ENCODE results near the gene ZBTB20.

Gene ZBTB20

GRCh38 chr3:114454551-114455251 is 692.4 kb downstream of the ZBTB20 start:
- DNase-seq: peak; percentile 20

GRCh38 chr3:114453361-114453780 is 693.7 kb downstream of the ZBTB20 start:
- no peak for DNase-seq

- no peak for DNase-seq
Measured at GRCh38 chr3:114452937-114453336, 694.2 kb downstream of the ZBTB20 start.

- no peak for DNase-seq
Measured at GRCh38 chr3:114452256-114452655, 694.8 kb downstream of the ZBTB20 start.

- DNase-seq: no peak
Measured at GRCh38 chr3:114451561-114452018, 695.5 kb downstream of the ZBTB20 start.

GRCh38 chr3:114451051-114451451 is 696.0 kb downstream of the ZBTB20 start:
- no peak for DNase-seq

- DNase-seq: no peak
Measured at GRCh38 chr3:114450008-114450596, 697.0 kb downstream of the ZBTB20 start.

GRCh38 chr3:114449271-114450007 is 697.6 kb downstream of the ZBTB20 start:
- no peak for DNase-seq

GRCh38 chr3:114447950-114448479 is 699.1 kb downstream of the ZBTB20 start:
- DNase-seq: no peak

- DNase-seq: no peak
Measured at GRCh38 chr3:114447545-114447944, 699.5 kb downstream of the ZBTB20 start.

- no peak for DNase-seq
Measured at GRCh38 chr3:114446600-114446999, 700.5 kb downstream of the ZBTB20 start.

- DNase-seq: no peak
Measured at GRCh38 chr3:114445233-114445632, 701.9 kb downstream of the ZBTB20 start.

GRCh38 chr3:114444216-114444615 is 702.9 kb downstream of the ZBTB20 start:
- no peak for DNase-seq

- DNase-seq: no peak
Measured at GRCh38 chr3:114442246-114442645, 704.8 kb downstream of the ZBTB20 start.

GRCh38 chr3:114441386-114441785 is 705.7 kb downstream of the ZBTB20 start:
- DNase-seq: no peak

GRCh38 chr3:114440700-114441099 is 706.4 kb downstream of the ZBTB20 start:
- DNase-seq: no peak

GRCh38 chr3:114439284-114439683 is 707.8 kb downstream of the ZBTB20 start:
- no peak for DNase-seq

- DNase-seq: no peak
Measured at GRCh38 chr3:114437897-114438296, 709.2 kb downstream of the ZBTB20 start.

- DNase-seq: no peak
Measured at GRCh38 chr3:114436182-114436581, 710.9 kb downstream of the ZBTB20 start.

GRCh38 chr3:114435386-114436115 is 711.5 kb downstream of the ZBTB20 start:
- DNase-seq: no peak

- no peak for DNase-seq
Measured at GRCh38 chr3:114432310-114432709, 714.8 kb downstream of the ZBTB20 start.

GRCh38 chr3:114428044-114428595 is 719.0 kb downstream of the ZBTB20 start:
- peak; percentile 31 for DNase-seq

All from CD4-positive, alpha-beta T cell treated with Interleukin-15 for 1 hour (primary cell).